Activated CD4-positive, alpha-beta T cell treated with anti-CD3 and anti-CD28 coated beads, Interleukin-2, amount 10 ng/mL, durations not matched to agents 7 days and 5 days (primary cell): ENCODE measurements around the gene DMAC2. TPM values are rescaled to one million over a fixed set of nuclear protein-coding genes. Genes with fewer than 3 reads are reported as not detected.
A peak's percentile ranks its signal among the peaks of the same experiment; 100 is the strongest.
"Not testable (repeated sequence)": the region's sequence is repeated elsewhere in the genome, so short reads cannot be mapped to it uniquely, and the experiment has no call there.

Experiments
- CTCF ChIA-PET: fragments of 350-600 bp; sonication (Branson Sonifier 250); formaldehyde crosslinking; loops from one replicate; lab custom pipeline; 2021; ENCODE audit warnings: antibody characterized with exemption; lab: Charles Lee
- POLR2A ChIA-PET: fragments of 350-600 bp; sonication (Branson Sonifier 250); formaldehyde crosslinking; loops from one replicate; lab custom pipeline; 2021; ENCODE audit warnings: antibody characterized with exemption; lab: Charles Lee
- DNase-seq: peaks from one replicate; pipeline ENCODE4 v3.0.0-alpha.2; 2020
- H3K27ac Mint-ChIP-seq: one replicate; pipeline ENCODE4 v1.8.0; 2021; ENCODE audit warnings: mild to moderate bottlenecking, moderate library complexity, mixed read lengths
- H3K27me3 Mint-ChIP-seq: one replicate; pipeline ENCODE4 v1.8.0; 2021; ENCODE audit warnings: mixed read lengths
- H3K36me3 Mint-ChIP-seq: one replicate; pipeline ENCODE4 v1.8.0; 2021; ENCODE audit warnings: low read depth, mixed read lengths
- H3K4me1 Mint-ChIP-seq: one replicate; pipeline ENCODE4 v1.8.0; 2021; ENCODE audit warnings: mixed read lengths
- H3K4me3 Mint-ChIP-seq: one replicate; pipeline ENCODE4 v1.8.0; 2021; ENCODE audit warnings: mild to moderate bottlenecking, moderate library complexity, mixed read lengths
- H3K9me3 Mint-ChIP-seq: one replicate; pipeline ENCODE4 v1.8.0; 2021; ENCODE audit warnings: mixed read lengths
- total RNA-seq, 2 experiments: library from RNA; stranded (reverse); gene quantifications; one replicate each; pipeline ENCODE4 v1.2.3, GENCODE V29; 2021

The DMAC2 gene
- total RNA-seq, 2 experiments from 2014 or later = 48.9 to 54.1 TPM

DNA sequence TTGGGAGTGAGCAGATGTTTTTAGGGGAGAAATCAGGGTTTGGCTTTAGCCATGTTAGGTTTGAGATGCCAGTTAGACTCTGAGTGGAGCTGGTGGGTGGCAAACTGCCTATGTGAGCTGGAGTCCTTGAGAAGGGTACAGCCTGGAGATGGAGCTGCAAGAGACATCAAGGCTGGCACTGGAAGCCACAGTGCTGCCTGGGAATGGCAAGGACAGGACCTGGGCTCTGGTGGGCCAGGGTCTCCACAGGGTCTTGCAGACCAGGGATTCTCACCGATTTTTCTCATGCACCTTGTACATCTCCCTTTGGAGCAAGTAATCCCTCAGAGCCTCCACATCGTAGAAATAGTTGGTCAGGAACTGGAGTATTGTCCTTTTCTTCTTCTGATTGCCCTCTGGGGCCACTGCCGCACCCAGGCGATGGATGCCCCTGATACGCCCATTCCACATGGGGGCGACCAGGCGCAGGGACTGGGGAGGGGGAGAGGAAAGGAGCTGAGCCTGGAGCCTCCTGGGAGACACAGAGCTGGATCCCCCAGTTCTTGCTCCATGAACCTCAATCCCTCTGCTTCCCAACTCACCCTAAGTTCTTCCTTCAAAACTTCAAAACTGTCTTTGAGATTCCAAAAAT lies 1.7 kb downstream of the DMAC2 start:
- no peaks in the 10 kb centered on the region for H3K27me3 Mint-ChIP-seq
- CTCF ChIA-PET = interaction anchor here (3.2 kb wide), 1 partner anchor 12 kb away, joined by 27 read pairs; no protein-coding TSS in a partner anchor
- DNase-seq = no peak
- POLR2A ChIA-PET = no interaction called here
- H3K36me3 Mint-ChIP-seq = peaks cover 10% of the 10 kb centered on the region
- no peaks in the 10 kb centered on the region for H3K9me3 Mint-ChIP-seq
- peaks cover 25% of the 10 kb centered on the region for H3K4me1 Mint-ChIP-seq
- peak overlapping the region; percentile 55 for H3K4me3 Mint-ChIP-seq
- no peak overlapping the region for H3K27ac Mint-ChIP-seq

DNA sequence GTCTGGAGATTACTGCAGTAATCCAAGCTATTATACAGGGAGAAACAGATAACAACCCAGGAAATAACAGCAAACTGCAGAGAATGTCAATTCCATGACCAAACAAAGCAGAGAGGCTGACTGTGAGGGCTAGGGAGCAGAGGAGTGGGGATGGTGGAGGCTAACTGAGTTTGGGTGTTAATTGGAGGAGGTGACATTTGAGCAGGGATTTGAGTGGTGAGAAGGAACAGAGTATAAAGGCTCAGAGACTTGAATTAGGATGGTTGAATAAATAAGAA lies 3.1 kb downstream of the DMAC2 start:
- Mint-ChIP-seq H3K36me3 (peaks cover 24% of the 10 kb centered on the region), H3K4me1 (peaks cover 24% of the 10 kb centered on the region), H3K27me3 (no peaks in the 10 kb centered on the region), H3K4me3 (peak overlapping the region; percentile 36), H3K9me3 (no peaks in the 10 kb centered on the region), H3K27ac (no peak overlapping the region)
- no peak for DNase-seq
- ChIA-PET POLR2A (no interaction called here), CTCF (no interaction called here)

DNA sequence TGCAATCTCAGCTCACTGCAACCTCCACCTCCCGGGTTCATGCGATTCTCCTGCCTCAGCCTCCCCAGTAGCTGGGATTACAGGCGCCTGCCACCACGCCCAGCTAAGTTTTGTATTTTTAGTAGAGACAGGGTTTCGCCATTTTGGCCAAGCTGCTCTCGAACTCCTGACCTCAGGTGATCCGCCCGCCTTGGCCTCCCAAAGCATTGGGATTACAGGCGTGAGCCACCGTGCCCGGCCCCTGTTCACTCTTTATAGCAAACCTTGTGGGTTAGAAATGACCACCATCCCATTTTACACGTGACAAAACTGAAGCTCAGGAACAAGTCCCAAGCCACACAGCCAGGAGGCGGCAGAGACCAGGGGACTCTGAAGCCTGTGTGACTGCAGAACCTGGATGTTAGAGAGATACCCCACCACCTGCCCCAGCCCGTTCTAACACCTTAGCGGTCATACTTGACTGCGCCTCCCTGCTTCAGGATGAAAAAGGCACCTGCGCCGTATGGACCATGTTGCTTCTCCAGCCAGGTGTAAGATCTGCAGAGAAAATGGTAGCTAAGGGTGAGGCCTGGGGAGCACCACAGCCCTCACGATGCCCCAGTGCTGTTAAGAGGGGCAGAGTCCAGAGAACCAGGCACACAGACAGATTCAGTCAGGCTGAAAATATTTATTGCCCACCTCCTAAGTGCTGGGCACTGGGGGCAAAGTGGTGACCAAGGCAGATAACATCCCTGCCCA lies 3.6 kb downstream of the DMAC2 start:
- no peak for DNase-seq
- POLR2A ChIA-PET = no interaction called here
- Mint-ChIP-seq H3K4me1 (peaks cover 21% of the 10 kb centered on the region), H3K27me3 (no peaks in the 10 kb centered on the region), H3K4me3 (peak overlapping the region; percentile 36), H3K36me3 (peaks cover 25% of the 10 kb centered on the region), H3K27ac (no peak overlapping the region), H3K9me3 (no peaks in the 10 kb centered on the region)
- CTCF ChIA-PET = no interaction called here

DNA sequence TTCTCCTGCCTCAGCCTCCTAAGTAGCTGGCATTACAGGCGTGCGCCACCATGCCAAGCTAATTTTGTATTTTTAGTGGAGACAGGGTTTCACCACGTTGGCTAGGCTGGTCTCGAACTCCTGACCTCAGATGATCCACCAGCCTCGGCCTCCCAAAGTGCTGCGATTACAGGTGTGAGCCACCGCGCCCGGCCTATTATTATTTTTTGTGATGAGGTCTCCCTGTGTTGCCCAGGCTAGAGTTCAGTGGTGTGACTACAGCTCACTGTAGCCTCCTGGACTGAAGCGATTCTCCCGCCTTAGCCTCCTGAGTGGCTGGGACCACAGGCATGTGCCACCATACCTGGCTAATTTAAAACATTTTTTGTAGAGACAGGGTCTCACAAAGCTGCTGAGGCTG lies 4.3 kb downstream of the DMAC2 start:
- DNase-seq, POLR2A ChIA-PET, H3K27ac Mint-ChIP-seq, H3K27me3 Mint-ChIP-seq, H3K4me3 Mint-ChIP-seq, H3K9me3 Mint-ChIP-seq: not testable (repeated sequence)
- CTCF ChIA-PET = interaction anchor here (0.7 kb wide), 1 partner anchor 356 kb away, joined by 3 read pairs; no protein-coding TSS in a partner anchor
- peaks cover 23% of the 10 kb centered on the region for H3K4me1 Mint-ChIP-seq
- H3K36me3 Mint-ChIP-seq = peaks cover 25% of the 10 kb centered on the region

DNA sequence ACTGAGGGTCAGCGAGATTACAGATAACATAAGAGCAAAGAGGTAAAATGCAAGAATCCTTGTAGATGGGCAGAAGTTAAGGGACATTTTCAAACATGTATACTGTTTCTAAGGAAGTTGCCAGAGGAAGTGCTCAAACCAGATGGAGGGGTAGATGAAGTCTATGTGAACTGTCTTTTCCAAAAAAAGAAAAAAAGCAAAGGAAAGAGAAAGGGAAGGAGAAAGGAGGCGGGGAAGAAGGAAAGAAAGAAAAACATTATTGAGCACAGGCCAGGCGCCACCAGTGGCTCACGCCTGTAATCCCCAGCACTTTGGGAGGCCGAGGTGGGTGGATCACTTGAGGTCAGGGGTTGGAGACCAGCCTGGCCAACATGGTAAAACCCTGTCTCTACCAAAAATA lies 5.3 kb downstream of the DMAC2 start:
- DNase-seq = no peak
- ChIA-PET CTCF (interaction anchor here (0.9 kb wide), 1 partner anchor 101 kb away, joined by 3 read pairs; no protein-coding TSS in a partner anchor), POLR2A (no interaction called here)
- Mint-ChIP-seq H3K27ac (peak overlapping the region; percentile 22), H3K36me3 (peaks cover 25% of the 10 kb centered on the region), H3K4me3 (no peak overlapping the region), H3K9me3 (no peaks in the 10 kb centered on the region), H3K4me1 (peaks cover 24% of the 10 kb centered on the region), H3K27me3 (no peaks in the 10 kb centered on the region)

DNA sequence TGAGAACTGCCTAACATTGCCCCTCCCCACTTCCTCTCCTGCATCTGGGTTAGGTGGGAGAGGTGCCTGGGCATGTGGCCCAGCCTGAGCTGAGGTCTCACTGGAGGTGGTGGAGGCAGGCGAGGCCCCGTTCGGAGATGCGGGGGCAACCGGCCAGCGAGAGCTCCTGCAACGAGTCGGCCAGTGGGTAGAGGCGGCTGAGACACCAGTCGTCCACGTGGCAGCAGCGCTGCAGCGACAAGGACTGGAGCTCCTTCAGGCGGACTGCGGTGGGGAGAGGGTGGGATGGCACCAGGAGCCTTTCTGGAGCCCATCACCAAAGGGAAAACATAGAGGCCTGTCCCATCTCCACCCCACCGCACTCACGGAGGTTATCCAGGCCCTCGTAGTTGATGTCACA lies 6.5 kb downstream of the DMAC2 start:
- CTCF ChIA-PET = interaction anchor here (0.6 to 1.3 kb wide), 2 partner anchors 171 to 250 kb away, joined by 3 read pairs; no protein-coding TSS in a partner anchor
- H3K4me3 Mint-ChIP-seq = no peak overlapping the region
- H3K9me3 Mint-ChIP-seq = no peaks in the 10 kb centered on the region
- no peaks in the 10 kb centered on the region for H3K27me3 Mint-ChIP-seq
- H3K27ac Mint-ChIP-seq = no peak overlapping the region
- POLR2A ChIA-PET = no interaction called here
- DNase-seq = no peak
- H3K36me3 Mint-ChIP-seq = peaks cover 27% of the 10 kb centered on the region
- H3K4me1 Mint-ChIP-seq = peaks cover 28% of the 10 kb centered on the region

DNA sequence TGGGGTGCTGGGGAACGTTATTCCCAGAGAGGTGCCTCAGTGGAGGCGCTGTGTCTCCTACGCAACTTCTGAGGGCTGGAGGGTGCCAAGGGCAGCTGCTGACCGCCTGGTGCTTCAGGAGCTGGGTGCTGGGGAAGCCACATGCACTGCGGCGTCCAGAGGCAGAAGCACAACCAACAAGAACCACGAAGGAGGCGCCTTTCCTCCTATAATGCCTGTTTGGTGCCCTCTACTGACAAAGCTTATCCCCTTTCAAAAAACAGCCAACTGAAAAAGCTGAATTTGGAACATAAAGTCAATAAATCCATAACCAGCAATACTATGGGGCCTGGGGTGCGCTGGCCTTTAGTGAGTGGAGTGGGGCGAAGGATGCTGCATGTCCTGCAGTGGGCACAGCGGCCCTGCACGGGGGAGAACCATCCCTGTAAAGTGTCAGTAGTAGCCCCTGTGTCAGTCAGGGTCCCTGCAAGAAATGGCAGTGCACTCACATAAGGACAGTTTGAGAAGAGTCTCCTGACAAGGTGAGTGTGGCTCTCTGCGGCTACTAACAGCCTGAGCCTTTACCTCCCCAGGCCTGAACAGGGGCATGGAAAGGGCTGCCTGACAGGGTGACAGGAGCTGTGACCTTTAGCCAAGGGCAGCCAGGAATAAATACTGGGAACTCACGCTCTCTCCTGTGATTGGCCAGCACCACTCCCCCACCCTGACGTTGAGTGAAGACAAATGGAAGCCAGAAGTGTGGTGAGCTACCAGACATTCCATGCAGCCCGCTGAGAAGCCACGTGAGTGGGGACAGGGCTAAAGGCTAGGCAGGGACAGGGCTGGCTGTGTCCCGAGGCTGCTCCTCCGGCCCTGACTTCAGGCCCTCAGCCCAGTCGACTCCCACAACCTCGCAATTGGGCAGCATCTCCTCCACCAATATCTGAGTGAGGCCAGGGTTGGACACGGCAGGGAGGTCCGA lies 8.0 kb downstream of the DMAC2 start:
- ChIA-PET POLR2A (no interaction called here), CTCF (interaction anchor here (1.1 to 1.5 kb wide), 3 partner anchors 9 to 63 kb away, joined by 3 to 10 read pairs (median 4); partner anchors contain the start of gene DMAC2)
- Mint-ChIP-seq H3K27me3 (no peaks in the 10 kb centered on the region), H3K27ac (no peak overlapping the region), H3K9me3 (no peaks in the 10 kb centered on the region), H3K36me3 (peaks cover 23% of the 10 kb centered on the region), H3K4me1 (peaks cover 34% of the 10 kb centered on the region), H3K4me3 (no peak overlapping the region)
- DNase-seq = peak; percentile 30

DNA sequence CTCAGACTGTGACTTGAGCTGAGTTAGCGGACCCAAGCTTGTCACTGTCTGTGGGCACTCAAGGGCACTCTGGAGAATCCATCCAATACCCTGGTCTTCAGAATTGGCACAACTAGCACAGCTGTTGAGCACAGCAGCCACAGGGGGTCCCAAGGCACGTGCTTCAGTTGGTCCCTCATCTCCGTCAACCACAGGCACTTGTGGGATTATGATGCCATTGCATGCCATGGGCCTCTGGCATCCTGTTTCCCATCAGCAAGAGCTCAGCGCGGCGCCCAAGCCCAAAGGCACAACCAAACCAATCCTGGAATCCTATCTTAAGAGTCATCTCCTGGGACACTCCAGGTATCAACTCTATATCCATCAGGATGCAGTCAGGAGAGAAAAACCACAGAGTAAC lies 8.8 kb downstream of the DMAC2 start:
- H3K36me3 Mint-ChIP-seq = peaks cover 18% of the 10 kb centered on the region
- peaks cover 35% of the 10 kb centered on the region for H3K4me1 Mint-ChIP-seq
- H3K9me3 Mint-ChIP-seq = no peaks in the 10 kb centered on the region
- no peak overlapping the region for H3K27ac Mint-ChIP-seq
- no peaks in the 10 kb centered on the region for H3K27me3 Mint-ChIP-seq
- H3K4me3 Mint-ChIP-seq = no peak overlapping the region
- no peak for DNase-seq
- POLR2A ChIA-PET = no interaction called here
- CTCF ChIA-PET = interaction anchor here (0.5 to 1.5 kb wide), 4 partner anchors 9 to 130 kb away, joined by 3 to 10 read pairs (median 4); partner anchors contain the start of gene DMAC2

DNA sequence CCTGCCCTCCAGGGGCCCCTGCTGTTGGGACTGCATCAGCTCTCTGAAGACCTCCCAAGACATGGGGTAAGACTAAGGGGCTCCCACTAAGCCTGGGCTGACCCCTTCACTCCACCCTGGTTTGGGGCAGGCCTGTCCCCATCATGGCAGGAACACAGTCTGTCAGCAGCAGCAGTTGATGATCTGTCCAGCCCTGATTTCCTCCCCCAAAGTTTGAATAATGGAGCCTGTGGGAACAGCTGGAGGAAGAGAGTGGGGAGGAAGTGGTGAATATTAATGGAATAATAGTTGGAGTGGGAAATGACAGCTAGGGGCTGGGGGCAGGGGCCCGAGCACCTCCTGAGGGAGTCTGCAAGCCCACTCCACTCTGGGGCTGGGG lies 11.2 kb downstream of the DMAC2 start:
- Mint-ChIP-seq H3K4me1 (peaks cover 42% of the 10 kb centered on the region), H3K36me3 (peaks cover 18% of the 10 kb centered on the region), H3K27me3 (no peaks in the 10 kb centered on the region), H3K9me3 (no peaks in the 10 kb centered on the region), H3K4me3 (peak overlapping the region; percentile 73), H3K27ac (peak overlapping the region; percentile 78)
- CTCF ChIA-PET = interaction anchor here (0.8 to 1.7 kb wide), 2 partner anchors 11 to 22 kb away, joined by 3 to 4 read pairs; partner anchors contain the start of gene DMAC2
- POLR2A ChIA-PET = no interaction called here
- DNase-seq = no peak

DNA sequence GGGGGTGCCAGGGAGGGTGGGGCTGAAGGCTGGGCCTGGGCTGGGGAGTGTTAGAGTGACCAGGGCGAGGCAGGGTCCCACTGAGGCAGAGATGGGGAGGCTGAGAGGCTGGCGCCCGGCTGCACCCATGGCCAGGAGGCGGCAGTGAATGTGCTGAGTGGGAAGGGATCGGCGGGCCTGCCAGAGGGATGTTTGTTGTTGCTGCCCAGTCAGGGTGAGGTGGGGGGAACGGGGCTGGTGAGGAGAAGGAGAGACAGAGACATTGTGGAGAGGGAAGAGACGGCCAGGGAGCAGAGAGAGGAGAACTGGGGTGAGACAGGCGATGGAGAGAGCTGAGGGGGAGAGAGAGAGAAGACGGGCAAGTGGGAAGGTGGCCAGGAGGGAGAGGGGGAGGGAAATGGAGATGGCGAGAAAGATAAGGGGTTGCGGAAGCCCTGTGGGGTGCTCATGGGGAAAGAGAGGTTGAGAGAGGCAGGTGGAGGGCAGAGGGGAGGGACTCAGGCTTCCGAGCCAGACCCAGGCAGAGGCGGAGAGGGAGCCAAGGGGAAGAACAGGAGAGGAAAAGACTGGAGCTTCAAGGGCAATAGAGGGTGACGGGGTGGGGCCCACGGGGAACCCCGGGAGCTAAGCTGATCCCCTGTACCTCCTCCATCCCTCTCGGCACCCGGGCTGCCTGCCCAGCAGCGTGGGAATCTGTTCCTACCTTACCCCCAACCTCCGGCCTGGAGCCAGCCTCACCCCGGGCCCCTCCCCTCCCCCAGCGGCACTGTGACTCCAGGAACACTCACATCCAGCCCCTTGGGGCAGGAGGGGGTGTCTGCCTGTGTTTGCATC lies 11.8 kb downstream of the DMAC2 start:
- no peaks in the 10 kb centered on the region for H3K27me3 Mint-ChIP-seq
- peak; percentile 40 for DNase-seq
- peak overlapping the region; percentile 78 for H3K27ac Mint-ChIP-seq
- CTCF ChIA-PET = interaction anchor here (0.8 to 1.7 kb wide), 2 partner anchors 11 to 23 kb away, joined by 3 to 4 read pairs; partner anchors contain the start of gene DMAC2
- no peaks in the 10 kb centered on the region for H3K9me3 Mint-ChIP-seq
- POLR2A ChIA-PET = no interaction called here
- H3K36me3 Mint-ChIP-seq = peaks cover 15% of the 10 kb centered on the region
- peak overlapping the region; percentile 73 for H3K4me3 Mint-ChIP-seq
- H3K4me1 Mint-ChIP-seq = peaks cover 42% of the 10 kb centered on the region

DNA sequence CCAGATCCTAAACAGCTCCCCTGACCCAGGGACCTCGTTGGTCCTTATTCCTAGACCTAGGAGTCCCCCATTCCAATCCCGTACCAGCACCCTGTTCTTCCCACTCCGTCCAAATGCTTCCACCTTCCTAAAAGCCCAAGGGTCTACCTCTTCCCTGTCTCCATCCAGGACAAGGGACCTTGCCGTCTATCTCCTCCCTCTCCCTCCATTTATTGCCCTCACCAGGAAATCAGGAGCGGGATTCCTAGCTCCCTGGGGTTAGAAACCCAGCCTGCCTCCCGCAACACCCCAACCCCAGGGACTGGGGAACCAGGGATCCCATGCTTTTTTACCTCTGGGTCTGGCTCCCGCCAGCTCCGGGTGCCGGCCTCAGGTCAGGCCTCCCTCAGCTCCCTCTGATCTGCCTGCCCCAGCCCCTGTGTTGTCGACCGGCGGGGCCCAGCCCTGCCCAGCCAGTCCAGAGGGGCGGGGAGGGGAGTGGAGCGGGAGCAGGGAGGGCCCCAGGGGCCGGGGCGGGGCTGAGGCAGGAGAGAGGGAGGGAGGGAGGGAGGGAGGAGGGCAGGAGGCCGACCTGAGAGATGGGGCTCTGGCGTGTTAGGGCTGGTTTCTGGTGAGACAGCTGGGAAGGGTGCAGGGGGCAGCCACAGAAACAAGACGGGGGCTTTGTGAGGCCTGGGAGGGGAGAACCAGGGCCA lies 12.6 kb downstream of the DMAC2 start, which contains the start of gene B3GNT8:
B3GNT8 (minus strand) TSS at position 423 of the 695 bp plus-strand sequence. CDS start 596 bp downstream, outside the sequence.
- ChIA-PET POLR2A (no interaction called here), CTCF (no interaction called here)
- H3K9me3 Mint-ChIP-seq = no peaks in the 10 kb centered on the region
- peaks cover 11% of the 10 kb centered on the region for H3K36me3 Mint-ChIP-seq
- peaks cover 42% of the 10 kb centered on the region for H3K4me1 Mint-ChIP-seq
- H3K27me3 Mint-ChIP-seq = no peaks in the 10 kb centered on the region
- peak within 1 kb of the TSS; percentile 78 for H3K27ac Mint-ChIP-seq
- peak; percentile 51 for DNase-seq
- H3K4me3 Mint-ChIP-seq = peak within 1 kb of the TSS; percentile 73
